DOHH2 (cell line): ENCODE data around the gene EFNA5.

Source experiments
- H3F3A ChIP-seq: fragments of 200-600 bp; sonication (generic), shearing (Covaris generic); 2 replicates; pipeline ENCODE4 v1.6.0; 2016; ENCODE audit warnings: antibody characterized with exemption, mild to moderate bottlenecking; ENCODE audit not compliant: control insufficient read depth, insufficient read depth
- H3K27ac ChIP-seq: fragments of 200-600 bp; sonication (generic); 2 replicates; pipeline ENCODE4 v1.5.1; 2014; ENCODE audit warnings: low read depth, mild to moderate bottlenecking, low read length, moderate library complexity
- H3K27me3 ChIP-seq: fragments of 200-600 bp; sonication (generic); 2 replicates; pipeline ENCODE4 v1.6.1; 2014; ENCODE audit warnings: mild to moderate bottlenecking, low read length, mixed read lengths; ENCODE audit not compliant: control insufficient read depth
- H3K36me3 ChIP-seq: fragments of 200-600 bp; sonication (generic); 2 replicates; pipeline ENCODE4 v1.6.1; 2014; ENCODE audit warnings: mild to moderate bottlenecking, low read length, moderate library complexity, mixed read lengths; ENCODE audit not compliant: control insufficient read depth
- H3K4me1 ChIP-seq: fragments of 200-600 bp; sonication (generic); 2 replicates; pipeline ENCODE4 v1.6.1; 2014; ENCODE audit warnings: mild to moderate bottlenecking, low read length, mixed read lengths; ENCODE audit not compliant: control insufficient read depth
- H3K4me2 ChIP-seq: fragments of 200-600 bp; sonication (generic); 2 replicates; pipeline ENCODE4 v1.6.0; 2014; ENCODE audit warnings: mild to moderate bottlenecking, low read length, moderate library complexity
- H3K4me3 ChIP-seq: fragments of 200-600 bp; sonication (generic); 2 replicates; pipeline ENCODE4 v1.5.1; 2014; ENCODE audit warnings: mild to moderate bottlenecking, low read length, mixed read lengths
- H3K79me2 ChIP-seq: fragments of 200-600 bp; sonication (generic); 2 replicates; pipeline ENCODE4 v1.6.1; 2014; ENCODE audit warnings: mild to moderate bottlenecking, low read length, mixed read lengths; ENCODE audit not compliant: control insufficient read depth
- H3K9me2 ChIP-seq: fragments of 200-600 bp; sonication (generic); replicated peaks from 2 replicates; pipeline ENCODE4 v1.6.1; 2014; ENCODE audit warnings: mild to moderate bottlenecking, low read length, mixed read lengths; ENCODE audit not compliant: control insufficient read depth
- H3K9me3 ChIP-seq: fragments of 200-600 bp; sonication (generic); 2 replicates; pipeline ENCODE4 v1.6.1; 2014; ENCODE audit warnings: antibody characterized with exemption, low read length, mixed read lengths; ENCODE audit not compliant: control insufficient read depth, insufficient read depth
- H4K20me1 ChIP-seq: fragments of 200-600 bp; sonication (generic); 2 replicates; pipeline ENCODE4 v1.6.0; 2014; ENCODE audit warnings: low read depth, mild to moderate bottlenecking, antibody characterized with exemption, low read length, moderate library complexity; ENCODE audit not compliant: control insufficient read depth, insufficient read depth
- CTCF ChIP-seq: fragments of 200-600 bp; sonication (generic); IDR thresholded peaks from one replicate; pipeline ENCODE4 v1.5.1; 2014; ENCODE audit warnings: antibody characterized with exemption, mild to moderate bottlenecking, low read depth, low read length; ENCODE audit not compliant: poor library complexity, severe bottlenecking
- EZH2phosphoT487 ChIP-seq: fragments of 200-600 bp; sonication (generic); IDR thresholded peaks from 2 replicates; pipeline ENCODE4 v1.6.1; 2017; ENCODE audit warnings: borderline replicate concordance, mild to moderate bottlenecking, antibody characterized with exemption, low read length, moderate library complexity, mixed read lengths

Gene EFNA5

GRCh38 chr5:107414802-107415201 is 255.9 kb downstream of the EFNA5 start:
- H3K9me2 ChIP-seq: no peaks in the 10 kb centered on the region
- no peaks in the 10 kb centered on the region for H3K36me3 ChIP-seq
- H4K20me1 ChIP-seq: no peaks in the 10 kb centered on the region
- H3F3A ChIP-seq: no peaks in the 10 kb centered on the region
- no peaks in the 10 kb centered on the region for H3K79me2 ChIP-seq
- no peak for TF ChIP-seq CTCF
- TF ChIP-seq EZH2phosphoT487: no peak
- H3K27me3 ChIP-seq: no peaks in the 10 kb centered on the region
- no peaks in the 10 kb centered on the region for H3K4me1 ChIP-seq
- H3K27ac ChIP-seq: no peak overlapping the region
- H3K4me3 ChIP-seq: no peak overlapping the region
- no peak overlapping the region for H3K4me2 ChIP-seq
- no peaks in the 10 kb centered on the region for H3K9me3 ChIP-seq

- Histone ChIP-seq H4K20me1 (no peaks in the 10 kb centered on the region), H3K27me3 (no peaks in the 10 kb centered on the region)
- TF ChIP-seq EZH2phosphoT487 (no peak), CTCF (no peak)
Measured at GRCh38 chr5:107413754-107414153, 257.0 kb downstream of the EFNA5 start.

DNA sequence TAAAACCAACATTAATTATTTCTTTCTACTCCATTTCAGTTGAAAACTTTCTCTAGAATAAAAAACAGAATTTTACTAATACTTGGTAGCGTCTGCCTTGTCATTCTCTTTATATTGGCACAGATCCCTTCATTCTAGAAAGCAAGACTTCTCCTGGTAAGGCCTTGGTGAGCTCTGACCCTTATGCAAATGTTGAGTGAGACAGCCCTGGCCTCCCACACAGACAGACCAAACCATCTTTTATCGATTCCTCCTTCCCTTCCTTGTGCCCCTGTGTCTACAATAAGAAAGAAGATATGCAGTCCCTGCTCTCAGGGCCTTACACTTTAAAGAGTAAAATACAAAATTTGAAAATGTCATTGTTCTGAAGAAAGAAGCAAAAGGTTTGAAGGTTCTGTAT is 262.2 kb downstream of the EFNA5 start:
- H4K20me1 ChIP-seq: no peaks in the 10 kb centered on the region
- no peaks in the 10 kb centered on the region for H3K4me1 ChIP-seq
- TF ChIP-seq EZH2phosphoT487: no peak
- TF ChIP-seq CTCF: no peak
- no peaks in the 10 kb centered on the region for H3F3A ChIP-seq
- H3K9me3 ChIP-seq: no peaks in the 10 kb centered on the region
- no peaks in the 10 kb centered on the region for H3K9me2 ChIP-seq
- 0 out of 2 replicates have a peak, but pooled peaks cover 1% of the 10 kb centered on the region for H3K27me3 ChIP-seq
- H3K4me3 ChIP-seq: no peak overlapping the region
- H3K4me2 ChIP-seq: no peak overlapping the region
- no peaks in the 10 kb centered on the region for H3K36me3 ChIP-seq
- no peaks in the 10 kb centered on the region for H3K79me2 ChIP-seq
- H3K27ac ChIP-seq: no peak overlapping the region

More at GRCh38 chr5:107413754-107414153, 257.0 kb downstream of the EFNA5 start:
- Histone ChIP-seq H3K4me2 (no peak overlapping the region), H3K9me2 (no peaks in the 10 kb centered on the region), H3K4me3 (no peak overlapping the region), H3F3A (no peaks in the 10 kb centered on the region), H3K79me2 (no peaks in the 10 kb centered on the region), H3K9me3 (no peaks in the 10 kb centered on the region), H3K36me3 (no peaks in the 10 kb centered on the region), H3K4me1 (no peaks in the 10 kb centered on the region), H3K27ac (no peak overlapping the region)
